ENCODE measurements around the gene HECTD4. TPM values are rescaled to one million over a fixed set of nuclear protein-coding genes. Genes with fewer than 3 reads are reported as not detected.
A peak's percentile ranks its signal among the peaks of the same experiment; 100 is the strongest.

The HECTD4 gene
- total and polyA plus RNA-seq, 9 of the 15 experiments (the other 6 are each of a cell fraction or from before 2014, with no cell fraction given) = 3.5 to 33.3 (median 13.5) TPM

- CTCF ChIA-PET (ENCODE audit: low intra/inter-chr PET ratio) = no interaction called here
- Histone ChIP-seq H3K4me1 (replicated peaks in 1 of 2; ENCODE audit: control insufficient read depth in 2 of 2, insufficient read depth in 2 of 2, low read length in 2 of 2) (peaks cover 37 to 44% of the 10 kb centered on the region in 2 experiments), H4K20me1 (replicated peaks; ENCODE audit: control insufficient read depth, insufficient read depth, low read length) (no peaks in the 10 kb centered on the region), H3K9ac (ENCODE audit: insufficient read depth in 1 of 2, low read depth in 2 of 2, low read length in 2 of 2) (peak overlapping the region in 1 of 2 experiments; percentile 84; a peak in 1 of 4 replicates), H3K4me3 (no peak overlapping the region), H3K4me2 (ENCODE audit: insufficient read depth, low read length) (peak overlapping the region; percentile 96; the same call in 1 of the 2 replicates), H3K9me3 (replicated peaks; ENCODE audit: control insufficient read depth, insufficient read depth, low read depth, low read length) (no peaks in the 10 kb centered on the region), H3K36me3 (ENCODE audit: control insufficient read depth, insufficient read depth, low read length) (no peaks in the 10 kb centered on the region), H3K79me2 (ENCODE audit: control insufficient read depth, insufficient read depth, low read length) (peaks cover 42% of the 10 kb centered on the region), H2AFZ (ENCODE audit: low read depth, low read length) (peak overlapping the region; percentile 61), H3K27me3 (ENCODE audit: control insufficient read depth in 2 of 2, insufficient read depth in 2 of 2, low read length in 2 of 2) (no peaks in the 10 kb centered on the region), H3K27ac (ENCODE audit: extremely low read depth, low read depth, low read length) (peak overlapping the region; percentile 32; the same call in 1 of the 3 replicates), H3K9me1 (ENCODE audit: control insufficient read depth, insufficient read depth, low read length) (no peaks in the 10 kb centered on the region)
- FAIRE-seq (no peak), DNase-seq (ENCODE audit: extremely low read depth in 1 of 4, low spot score in 3 of 4) (no peak), ATAC-seq (no peak)
- in situ Hi-C loops (cut with MboI) (no loop called here), intact Hi-C loops (cut with micrococcal nuclease) (no loop called here)
- BruUV-seq (replicated peaks) = no TSS peak
- POLR2A ChIA-PET = interaction anchor here (0.8 to 3.2 kb wide), 7 partner anchors 9 to 279 kb away, joined by 3 to 45 read pairs (median 5); partner anchors contain the start of genes ERP29, NAA25 and TMEM116
- WGBS (ENCODE audit: insufficient coverage, low coverage, missing lambda C conversion rate) = 0% methylated on average over 1 of the region's 1 CpG
- no peak for TF ChIP-seq PRMT5 (CRISPR knock-in tag; IDR thresholded peaks at IDR 0.05)
- TF ChIP-seq POLR2G (IDR thresholded peaks at IDR 0.05; ENCODE audit: low read depth, low read length) = no peak
- no peak for TF ChIP-seq WHSC1 (IDR thresholded peaks at IDR 0.05; ENCODE audit: low read length)
- TF ChIP-seq ZNF785 (CRISPR knock-in tag; IDR thresholded peaks at IDR 0.05) = no peak
- no peak for TF ChIP-seq FOXP4 (CRISPR knock-in tag; IDR thresholded peaks at IDR 0.05; ENCODE audit: borderline replicate concordance)
- TF ChIP-seq HIVEP1 (CRISPR knock-in tag; IDR thresholded peaks at IDR 0.05) = 0 out of 2 replicates have a peak, but pooled peaks have one; percentile 9
- no peak for TF ChIP-seq LCOR (CRISPR knock-in tag; IDR thresholded peaks at IDR 0.05)
- TF ChIP-seq ZNF316 (IDR thresholded peaks at IDR 0.05) = no peak
- TF ChIP-seq CEBPB (tag; IDR thresholded peaks at IDR 0.05) = peak; percentile 77
- TF ChIP-seq RERE (CRISPR knock-in tag; IDR thresholded peaks at IDR 0.05; ENCODE audit: borderline replicate concordance) = no peak
- TF ChIP-seq ZEB2 (IDR thresholded peaks at IDR 0.05) = no peak
- TF ChIP-seq KAT7 (CRISPR knock-in tag; IDR thresholded peaks at IDR 0.05; ENCODE audit: borderline replicate concordance) = 0 out of 2 replicates have a peak, but pooled peaks have one; percentile 1
- no peak for TF ChIP-seq ARID3A (IDR thresholded peaks at IDR 0.05; ENCODE audit: borderline replicate concordance, low read depth, low read length)
Observed at GRCh38 chr12:112124918-112125249, 257.3 kb downstream of the HECTD4 start.

All from K562 (cell line).